ENCODE measurements around the gene KRT72. TPM values are rescaled to one million over a fixed set of nuclear protein-coding genes. Genes with fewer than 3 reads are reported as not detected.
"Not testable (repeated sequence)": the region's sequence is repeated elsewhere in the genome, so short reads cannot be mapped to it uniquely, and the experiment has no call there.

Gene KRT72
- total RNA-seq, 1 donor from 2014 or later = not detected

DNA sequence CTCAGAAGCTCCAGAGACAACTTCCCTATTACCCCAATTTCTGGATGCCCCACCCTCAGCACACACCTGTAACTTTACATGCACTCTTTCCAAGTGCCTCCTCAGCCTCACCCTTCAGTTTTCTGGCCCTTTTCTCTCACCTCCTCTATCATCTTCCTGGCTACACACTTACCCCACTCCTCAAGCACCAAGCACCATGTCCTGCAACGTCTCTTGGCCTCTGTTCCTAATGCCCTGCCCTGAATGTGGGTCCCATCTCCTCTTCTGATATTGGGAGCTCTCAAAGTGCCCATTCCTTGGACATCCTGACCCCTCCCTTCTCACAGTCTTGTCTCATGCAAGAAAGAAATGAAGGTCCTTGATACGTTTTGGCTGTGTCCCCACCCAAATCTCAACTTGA, 1.2 kb downstream of the KRT72 start:
- H3K27me3 Mint-ChIP-seq (ENCODE audit: unreplicated experiment) = peaks cover 67% of the 10 kb centered on the region
- H3K4me1 Mint-ChIP-seq (ENCODE audit: unreplicated experiment) = no peaks in the 10 kb centered on the region
- H3K27ac Mint-ChIP-seq (ENCODE audit: unreplicated experiment) = no peak overlapping the region
- TF ChIP-seq, protein P1, sequence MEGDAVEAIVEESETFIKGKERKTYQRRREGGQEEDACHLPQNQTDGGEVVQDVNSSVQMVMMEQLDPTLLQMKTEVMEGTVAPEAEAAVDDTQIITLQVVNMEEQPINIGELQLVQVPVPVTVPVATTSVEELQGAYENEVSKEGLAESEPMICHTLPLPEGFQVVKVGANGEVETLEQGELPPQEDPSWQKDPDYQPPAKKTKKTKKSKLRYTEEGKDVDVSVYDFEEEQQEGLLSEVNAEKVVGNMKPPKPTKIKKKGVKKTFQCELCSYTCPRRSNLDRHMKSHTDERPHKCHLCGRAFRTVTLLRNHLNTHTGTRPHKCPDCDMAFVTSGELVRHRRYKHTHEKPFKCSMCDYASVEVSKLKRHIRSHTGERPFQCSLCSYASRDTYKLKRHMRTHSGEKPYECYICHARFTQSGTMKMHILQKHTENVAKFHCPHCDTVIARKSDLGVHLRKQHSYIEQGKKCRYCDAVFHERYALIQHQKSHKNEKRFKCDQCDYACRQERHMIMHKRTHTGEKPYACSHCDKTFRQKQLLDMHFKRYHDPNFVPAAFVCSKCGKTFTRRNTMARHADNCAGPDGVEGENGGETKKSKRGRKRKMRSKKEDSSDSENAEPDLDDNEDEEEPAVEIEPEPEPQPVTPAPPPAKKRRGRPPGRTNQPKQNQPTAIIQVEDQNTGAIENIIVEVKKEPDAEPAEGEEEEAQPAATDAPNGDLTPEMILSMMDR (IDR thresholded peaks at IDR 0.05) = no peak
- no peak overlapping the region for H3K4me3 Mint-ChIP-seq (ENCODE audit: unreplicated experiment)
- H3K9me3 Mint-ChIP-seq (ENCODE audit: unreplicated experiment) = no peaks in the 10 kb centered on the region
- DNase-seq (ENCODE audit: extremely low spot score, unreplicated experiment) = no peak
- H3K36me3 Mint-ChIP-seq (ENCODE audit: unreplicated experiment) = no peaks in the 10 kb centered on the region

DNA sequence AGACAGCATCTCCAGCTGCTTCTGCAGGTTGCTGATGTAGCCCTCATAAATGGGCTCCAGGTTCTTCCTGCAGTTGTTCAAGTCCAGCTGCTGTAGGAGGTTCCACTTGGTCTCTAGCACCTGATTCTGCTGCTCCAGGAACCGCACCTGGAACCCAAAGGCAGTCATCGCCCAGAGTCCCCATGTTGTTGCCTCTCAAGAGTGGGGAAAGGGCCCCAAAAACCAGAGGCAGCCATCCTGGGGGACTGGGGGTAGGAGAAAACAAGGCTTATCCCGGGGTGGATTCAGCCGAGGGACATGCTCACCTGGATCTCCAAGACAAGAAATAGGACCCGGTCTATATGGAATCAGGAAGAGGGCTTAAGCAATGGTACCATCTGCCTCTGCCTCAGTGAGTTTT, 2.3 kb downstream of the KRT72 start:
- TF ChIP-seq, protein P1 (IDR thresholded peaks at IDR 0.05) = no peak
- Mint-ChIP-seq H3K9me3 (ENCODE audit: unreplicated experiment) (no peaks in the 10 kb centered on the region), H3K4me1 (ENCODE audit: unreplicated experiment) (no peaks in the 10 kb centered on the region), H3K27me3 (ENCODE audit: unreplicated experiment) (peaks cover 65% of the 10 kb centered on the region), H3K4me3 (ENCODE audit: unreplicated experiment) (no peak overlapping the region), H3K27ac (ENCODE audit: unreplicated experiment) (no peak overlapping the region), H3K36me3 (ENCODE audit: unreplicated experiment) (no peaks in the 10 kb centered on the region)
- no peak for DNase-seq (ENCODE audit: extremely low spot score, unreplicated experiment)

DNA sequence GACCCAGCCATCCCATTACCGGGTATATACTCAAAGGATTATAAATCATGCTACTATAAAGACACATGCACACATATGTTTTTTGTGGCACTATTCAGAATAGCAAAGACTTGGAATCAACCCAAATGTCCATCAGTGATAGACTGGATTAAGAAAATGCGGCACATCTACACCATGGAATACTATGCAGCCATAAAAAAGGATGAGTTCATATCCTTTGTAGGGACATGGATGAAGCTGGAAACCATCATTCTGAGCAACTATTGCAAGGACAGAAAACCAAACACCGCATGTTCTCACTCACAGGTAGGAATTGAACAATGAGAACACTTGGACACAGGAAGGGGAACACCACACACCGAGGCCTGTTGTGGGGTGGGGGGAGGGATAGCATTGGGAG, 7.0 kb downstream of the KRT72 start:
- H3K9me3 Mint-ChIP-seq (ENCODE audit: unreplicated experiment); DNase-seq (ENCODE audit: extremely low spot score, unreplicated experiment); H3K36me3 Mint-ChIP-seq (ENCODE audit: unreplicated experiment); H3K4me1 Mint-ChIP-seq (ENCODE audit: unreplicated experiment); H3K27ac Mint-ChIP-seq (ENCODE audit: unreplicated experiment); H3K4me3 Mint-ChIP-seq (ENCODE audit: unreplicated experiment): not testable (repeated sequence)
- H3K27me3 Mint-ChIP-seq (ENCODE audit: unreplicated experiment) = peaks cover 67% of the 10 kb centered on the region

DNA sequence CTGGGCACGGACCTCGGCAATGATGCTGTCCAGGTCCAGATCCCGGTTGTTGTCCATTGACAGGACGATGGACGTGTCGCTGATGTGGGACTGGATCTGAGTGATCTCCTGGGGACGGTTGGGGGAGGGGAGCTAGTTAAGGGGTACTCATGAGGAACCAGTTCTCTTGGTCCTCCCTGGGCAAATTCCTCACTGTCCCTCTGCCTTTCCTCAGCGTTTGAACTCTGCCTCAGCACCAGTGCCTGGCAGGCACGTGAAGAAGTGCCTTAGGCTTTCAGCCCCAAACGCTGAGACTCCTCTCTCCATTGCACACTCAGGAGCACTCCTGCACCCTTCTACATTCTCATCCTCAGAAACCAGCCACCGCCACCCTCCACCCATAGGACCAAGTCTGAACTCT, 9.7 kb downstream of the KRT72 start:
- Mint-ChIP-seq H3K4me1 (ENCODE audit: unreplicated experiment) (no peaks in the 10 kb centered on the region), H3K36me3 (ENCODE audit: unreplicated experiment) (no peaks in the 10 kb centered on the region), H3K27ac (ENCODE audit: unreplicated experiment) (no peak overlapping the region), H3K4me3 (ENCODE audit: unreplicated experiment) (no peak overlapping the region), H3K9me3 (ENCODE audit: unreplicated experiment) (no peaks in the 10 kb centered on the region), H3K27me3 (ENCODE audit: unreplicated experiment) (peaks cover 62% of the 10 kb centered on the region)
- TF ChIP-seq, protein P1 (IDR thresholded peaks at IDR 0.05) = no peak
- DNase-seq (ENCODE audit: extremely low spot score, unreplicated experiment) = no peak

DNA sequence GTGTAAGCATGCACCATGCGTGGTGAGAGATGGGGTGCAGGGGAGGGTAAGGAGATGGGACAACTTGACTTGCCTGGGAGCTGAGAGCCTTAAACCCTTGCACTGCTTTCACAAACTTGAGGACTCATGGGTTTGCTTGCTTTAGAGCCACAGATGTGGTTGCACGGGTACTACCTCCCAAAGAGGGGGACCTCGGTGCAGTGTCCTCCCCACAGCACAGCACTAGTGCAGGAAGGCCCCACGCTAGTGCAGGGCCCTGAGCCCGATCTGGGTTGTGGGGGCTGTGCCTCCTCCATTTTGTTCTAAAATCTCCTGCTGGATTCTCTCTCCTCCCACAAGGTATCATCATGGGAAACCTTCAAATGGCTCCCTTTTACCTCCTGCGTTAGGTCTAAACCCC, 11.2 kb downstream of the KRT72 start:
- Mint-ChIP-seq H3K27ac (ENCODE audit: unreplicated experiment) (no peak overlapping the region), H3K9me3 (ENCODE audit: unreplicated experiment) (no peaks in the 10 kb centered on the region), H3K27me3 (ENCODE audit: unreplicated experiment) (peaks cover 66% of the 10 kb centered on the region), H3K4me1 (ENCODE audit: unreplicated experiment) (no peaks in the 10 kb centered on the region), H3K4me3 (ENCODE audit: unreplicated experiment) (no peak overlapping the region), H3K36me3 (ENCODE audit: unreplicated experiment) (no peaks in the 10 kb centered on the region)
- no peak for DNase-seq (ENCODE audit: extremely low spot score, unreplicated experiment)
- TF ChIP-seq, protein P1 (IDR thresholded peaks at IDR 0.05) = no peak

DNA sequence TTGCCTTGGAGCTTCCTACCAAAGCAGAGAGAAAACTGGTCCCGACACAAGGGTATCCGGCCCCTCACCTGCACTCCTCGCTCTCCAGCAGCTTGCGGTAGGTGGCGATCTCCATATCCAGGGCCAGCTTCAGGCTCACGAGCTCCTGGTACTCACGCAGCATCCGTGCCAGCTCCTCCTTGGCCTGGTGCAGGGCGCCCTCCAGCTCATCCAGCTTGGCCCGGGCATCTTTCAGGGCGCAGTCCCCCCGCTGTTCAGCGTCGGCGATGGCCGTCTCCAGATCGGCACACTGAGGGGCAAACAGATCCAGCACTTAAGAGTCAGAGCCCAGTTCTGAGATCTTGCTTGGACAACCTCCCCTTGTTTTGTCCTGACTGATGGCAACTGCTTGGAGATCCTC, 13.7 kb downstream of the KRT72 start:
- H3K36me3 Mint-ChIP-seq (ENCODE audit: unreplicated experiment) = no peaks in the 10 kb centered on the region
- peaks cover 53% of the 10 kb centered on the region for H3K27me3 Mint-ChIP-seq (ENCODE audit: unreplicated experiment)
- DNase-seq (ENCODE audit: extremely low spot score, unreplicated experiment) = no peak
- no peaks in the 10 kb centered on the region for H3K4me1 Mint-ChIP-seq (ENCODE audit: unreplicated experiment)
- H3K27ac Mint-ChIP-seq (ENCODE audit: unreplicated experiment) = no peak overlapping the region
- TF ChIP-seq, protein P1 (IDR thresholded peaks at IDR 0.05) = no peak
- no peaks in the 10 kb centered on the region for H3K9me3 Mint-ChIP-seq (ENCODE audit: unreplicated experiment)
- no peak overlapping the region for H3K4me3 Mint-ChIP-seq (ENCODE audit: unreplicated experiment)

All from osteocyte (in vitro differentiated cells).